Subcutaneous adipose tissue (tissue), 4 donors: ENCODE results near the gene PMFBP1. TPM values are rescaled to one million over a fixed set of nuclear protein-coding genes. Genes with fewer than 3 reads are reported as not detected.

Experiments used
- CTCF ChIP-seq: fragments of 450-650 bp; IDR thresholded peaks from one replicate; pipeline ENCODE4 v1.5.1; 2016; ENCODE audit warnings: low read depth, mild to moderate bottlenecking, control low read depth, antibody characterized with exemption, moderate library complexity
- total RNA-seq, 4 donors: library from RNA; depleted of rRNA; stranded (reverse); fragments of >200 nt; gene quantifications; one replicate each; pipeline ENCODE4 v1.1.0, GENCODE V29; 2016

PMFBP1 gene
- total RNA-seq, 4 donors from 2014 or later = 0.57 to 7.2 (median 3.4) TPM

DNA sequence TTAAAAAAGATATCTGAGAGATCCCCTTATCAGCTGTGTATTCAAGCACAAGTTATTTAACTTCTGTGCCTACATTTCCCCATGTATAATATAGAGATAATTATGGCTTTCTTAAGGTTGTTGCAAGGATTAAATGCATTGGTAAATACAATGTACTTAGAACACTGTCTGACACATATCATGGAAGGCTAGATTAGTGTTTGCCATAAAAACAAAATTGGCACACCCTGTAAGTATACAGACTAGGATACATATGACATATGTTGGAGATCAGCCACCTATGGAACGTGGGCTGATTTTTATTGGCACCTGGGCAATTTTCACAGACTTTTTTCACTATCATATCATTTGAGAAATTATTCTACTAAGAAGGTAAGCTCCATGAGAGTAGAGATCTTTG is 2.2 kb downstream of the PMFBP1 start:
- no peak for TF ChIP-seq CTCF

- TF ChIP-seq CTCF = no peak
Measured at GRCh38 chr16:72168365-72168764, 3.6 kb downstream of the PMFBP1 start.

DNA sequence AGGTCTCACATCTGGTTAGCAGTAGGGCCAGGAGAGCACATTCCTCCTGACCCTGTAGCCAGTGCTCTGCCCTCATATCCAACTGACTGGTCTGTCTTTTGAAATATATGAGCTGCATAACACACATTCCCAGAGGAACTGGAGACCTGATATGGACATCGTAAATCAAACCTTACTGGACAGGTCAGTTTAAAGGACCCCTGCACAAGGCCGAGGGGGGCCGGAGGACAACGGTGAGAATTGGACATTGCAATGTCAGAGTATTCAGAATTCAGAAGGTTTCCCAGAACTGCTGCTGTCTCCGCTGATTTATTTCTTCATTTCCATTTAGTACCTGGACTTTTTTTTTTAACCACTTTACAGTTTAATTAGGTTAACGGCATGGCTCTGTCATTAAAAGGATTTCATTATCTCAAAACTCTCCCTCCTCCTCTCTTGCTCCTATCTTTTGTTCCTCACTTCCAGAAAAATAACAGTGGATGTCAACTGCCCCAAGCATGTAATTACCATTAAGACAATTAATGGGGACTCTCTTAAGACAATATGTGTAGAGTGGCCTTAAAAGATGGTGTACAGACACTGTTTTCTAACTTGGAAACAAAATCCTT is 4.9 kb downstream of the PMFBP1 start:
- TF ChIP-seq CTCF = no peak

GRCh38 chr16:72166151-72166550 is 5.8 kb downstream of the PMFBP1 start:
- TF ChIP-seq CTCF = no peak

DNA sequence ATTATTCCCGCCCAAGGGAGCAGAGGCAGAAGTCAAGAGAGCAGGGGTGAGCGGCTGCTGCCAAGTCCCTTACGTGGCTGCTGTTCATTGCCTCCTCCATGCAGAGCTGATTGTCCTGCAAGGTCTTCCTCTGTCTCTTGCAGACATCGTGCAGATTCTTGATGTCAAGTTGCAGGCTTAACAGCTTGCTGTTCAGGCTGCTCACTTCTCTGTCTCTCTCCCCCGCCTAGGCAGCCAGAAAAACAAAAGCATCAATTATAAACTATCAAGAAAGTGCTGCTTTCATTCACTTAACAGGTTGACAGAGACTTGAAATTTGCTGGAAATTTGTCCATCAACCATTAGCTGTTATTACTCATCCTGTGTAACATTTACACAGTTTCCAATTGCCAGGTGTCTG is 7.3 kb downstream of the PMFBP1 start:
- no peak for TF ChIP-seq CTCF

DNA sequence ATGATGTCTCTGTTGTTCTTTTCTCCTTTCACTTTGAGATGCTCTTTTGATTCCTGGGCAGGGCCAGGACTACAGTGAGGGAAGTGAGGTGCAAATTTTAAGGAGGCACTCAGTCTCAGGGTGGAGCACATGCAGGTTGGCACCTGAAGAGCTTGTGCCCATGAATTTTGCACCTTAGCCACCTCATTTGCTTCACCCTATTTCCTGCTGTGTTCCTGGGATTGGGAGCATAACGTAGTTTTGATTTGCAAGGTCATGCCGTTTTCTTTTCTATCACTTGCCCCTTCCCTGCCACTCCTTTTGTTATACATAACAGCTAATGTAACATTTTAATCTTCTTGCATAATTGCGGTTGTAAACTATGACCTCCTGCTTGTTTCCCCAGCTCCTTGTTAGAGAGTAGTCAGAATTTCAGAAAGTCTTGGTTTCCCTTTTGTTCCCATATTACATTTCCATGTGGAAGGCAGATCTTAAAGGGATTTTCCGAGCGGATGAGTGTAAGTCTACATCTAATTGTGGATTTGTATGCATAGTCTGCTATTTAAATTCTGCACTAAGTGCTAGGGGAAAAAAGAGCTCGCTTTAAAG is 9.8 kb downstream of the PMFBP1 start:
- no peak for TF ChIP-seq CTCF

- TF ChIP-seq CTCF = no peak
Measured at GRCh38 chr16:72159801-72160200, 12.2 kb downstream of the PMFBP1 start.
